HepG2 (cell line): ENCODE results near the gene SDK1.

ENCODE experiments used
- ETV6 ChIP-seq: sonication (generic); formaldehyde crosslinking; conservative IDR thresholded peaks from 2 replicates; pipeline ENCODE4 v1.4.0; 2020; ENCODE audit warnings: missing genetic modification reagents
- GFI1 ChIP-seq: sonication (generic); formaldehyde crosslinking; IDR thresholded peaks from 2 replicates; pipeline ENCODE4 v1.5.0; 2020; ENCODE audit warnings: missing genetic modification reagents, mild to moderate bottlenecking, borderline replicate concordance
- HMG20A ChIP-seq: IDR thresholded peaks from 2 replicates; pipeline ENCODE4 v1.6.1; 2016; ENCODE audit warnings: borderline replicate concordance
- MED13 ChIP-seq: sonication (generic); formaldehyde crosslinking; IDR thresholded peaks from 2 replicates; pipeline ENCODE4 v1.5.0; 2020; ENCODE audit warnings: missing genetic modification reagents
- POLR2A ChIP-seq, 2 experiments: IDR thresholded peaks; 2 replicates each; pipeline ENCODE4 v1.6.1; 2011; ENCODE audit warnings: low read depth in 2 of 2, low read length in 2 of 2, mild to moderate bottlenecking in 1 of 2, moderate library complexity in 1 of 2; ENCODE audit not compliant: insufficient read depth in 1 of 2
- POLR2AphosphoS2 ChIP-seq: IDR thresholded peaks from 2 replicates; pipeline ENCODE4 v1.6.1; 2011; ENCODE audit warnings: low read depth, low read length, improper control_type of control experiment
- SRF ChIP-seq: IDR thresholded peaks from 2 replicates; pipeline ENCODE4 v1.6.1; 2011; ENCODE audit warnings: mild to moderate bottlenecking, low read depth, low read length, moderate library complexity
- TCF7L2 ChIP-seq: IDR thresholded peaks from 2 replicates; pipeline ENCODE4 v1.6.1; 2011; ENCODE audit warnings: mild to moderate bottlenecking, low read depth, low read length, moderate library complexity
- ZNF253 ChIP-seq: sonication (generic); formaldehyde crosslinking; IDR thresholded peaks from 2 replicates; pipeline ENCODE4 v1.8.0; 2022; ENCODE audit warnings: mild to moderate bottlenecking, missing genetic modification reagents, borderline replicate concordance
- ZNF282 ChIP-seq: fragments of 450-650 bp; IDR thresholded peaks from 2 replicates; pipeline ENCODE4 v1.6.1; 2018; ENCODE audit not compliant: partially characterized antibody
- TF ChIP-seq, protein P1 (sequence below): sonication (generic); formaldehyde crosslinking; IDR thresholded peaks from 2 replicates; pipeline ENCODE4 v1.5.0; 2020; ENCODE audit warnings: mild to moderate bottlenecking, missing genetic modification reagents, moderate library complexity
- TF ChIP-seq, protein P2 (sequence below): sonication (generic); formaldehyde crosslinking; IDR thresholded peaks from 2 replicates; pipeline ENCODE4 v1.5.1; 2020; ENCODE audit warnings: mild to moderate bottlenecking, missing genetic modification reagents, moderate library complexity
- TF ChIP-seq, protein P3 (sequence below): sonication (generic); formaldehyde crosslinking; IDR thresholded peaks from 2 replicates; pipeline ENCODE4 v1.4.0; 2020; ENCODE audit warnings: mild to moderate bottlenecking, missing genetic modification reagents, borderline replicate concordance

DNA sequence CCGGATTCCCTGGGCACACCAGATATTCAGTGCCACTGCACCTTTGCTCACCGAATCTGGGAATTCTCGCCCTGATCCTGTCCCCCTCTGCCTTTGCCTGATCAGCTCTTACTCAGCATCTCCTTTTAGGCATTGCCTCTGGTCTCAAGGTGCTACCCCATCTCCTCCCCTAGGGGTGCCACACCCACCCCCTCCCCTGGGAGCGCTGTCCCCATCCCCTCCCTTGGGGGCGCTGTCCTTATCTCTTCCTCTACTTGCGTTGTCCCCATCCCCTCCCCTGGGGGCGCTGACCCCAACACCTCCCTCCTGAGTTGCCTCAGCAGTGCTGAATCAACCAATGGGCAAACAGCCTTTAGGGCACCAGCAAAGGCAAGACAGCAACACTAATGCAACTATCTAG lies 694.1 kb downstream of the SDK1 start:
- TF ChIP-seq, protein P1, sequence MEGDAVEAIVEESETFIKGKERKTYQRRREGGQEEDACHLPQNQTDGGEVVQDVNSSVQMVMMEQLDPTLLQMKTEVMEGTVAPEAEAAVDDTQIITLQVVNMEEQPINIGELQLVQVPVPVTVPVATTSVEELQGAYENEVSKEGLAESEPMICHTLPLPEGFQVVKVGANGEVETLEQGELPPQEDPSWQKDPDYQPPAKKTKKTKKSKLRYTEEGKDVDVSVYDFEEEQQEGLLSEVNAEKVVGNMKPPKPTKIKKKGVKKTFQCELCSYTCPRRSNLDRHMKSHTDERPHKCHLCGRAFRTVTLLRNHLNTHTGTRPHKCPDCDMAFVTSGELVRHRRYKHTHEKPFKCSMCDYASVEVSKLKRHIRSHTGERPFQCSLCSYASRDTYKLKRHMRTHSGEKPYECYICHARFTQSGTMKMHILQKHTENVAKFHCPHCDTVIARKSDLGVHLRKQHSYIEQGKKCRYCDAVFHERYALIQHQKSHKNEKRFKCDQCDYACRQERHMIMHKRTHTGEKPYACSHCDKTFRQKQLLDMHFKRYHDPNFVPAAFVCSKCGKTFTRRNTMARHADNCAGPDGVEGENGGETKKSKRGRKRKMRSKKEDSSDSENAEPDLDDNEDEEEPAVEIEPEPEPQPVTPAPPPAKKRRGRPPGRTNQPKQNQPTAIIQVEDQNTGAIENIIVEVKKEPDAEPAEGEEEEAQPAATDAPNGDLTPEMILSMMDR (CRISPR knock-in tag), result no peak
- no peak for TF ChIP-seq POLR2A (IDR thresholded peaks at IDR 0.05; ENCODE audit: insufficient read depth in 1 of 2, low read depth in 2 of 2, low read length in 2 of 2)
- TF ChIP-seq, protein P2, sequence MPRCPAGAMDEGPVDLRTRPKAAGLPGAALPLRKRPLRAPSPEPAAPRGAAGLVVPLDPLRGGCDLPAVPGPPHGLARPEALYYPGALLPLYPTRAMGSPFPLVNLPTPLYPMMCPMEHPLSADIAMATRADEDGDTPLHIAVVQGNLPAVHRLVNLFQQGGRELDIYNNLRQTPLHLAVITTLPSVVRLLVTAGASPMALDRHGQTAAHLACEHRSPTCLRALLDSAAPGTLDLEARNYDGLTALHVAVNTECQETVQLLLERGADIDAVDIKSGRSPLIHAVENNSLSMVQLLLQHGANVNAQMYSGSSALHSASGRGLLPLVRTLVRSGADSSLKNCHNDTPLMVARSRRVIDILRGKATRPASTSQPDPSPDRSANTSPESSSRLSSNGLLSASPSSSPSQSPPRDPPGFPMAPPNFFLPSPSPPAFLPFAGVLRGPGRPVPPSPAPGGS (CRISPR knock-in tag), result no peak
- no peak for TF ChIP-seq MED13 (CRISPR knock-in tag)
- no peak for TF ChIP-seq HMG20A (CRISPR knock-in tag)
- no peak for TF ChIP-seq ZNF253
- TF ChIP-seq, protein P3, sequence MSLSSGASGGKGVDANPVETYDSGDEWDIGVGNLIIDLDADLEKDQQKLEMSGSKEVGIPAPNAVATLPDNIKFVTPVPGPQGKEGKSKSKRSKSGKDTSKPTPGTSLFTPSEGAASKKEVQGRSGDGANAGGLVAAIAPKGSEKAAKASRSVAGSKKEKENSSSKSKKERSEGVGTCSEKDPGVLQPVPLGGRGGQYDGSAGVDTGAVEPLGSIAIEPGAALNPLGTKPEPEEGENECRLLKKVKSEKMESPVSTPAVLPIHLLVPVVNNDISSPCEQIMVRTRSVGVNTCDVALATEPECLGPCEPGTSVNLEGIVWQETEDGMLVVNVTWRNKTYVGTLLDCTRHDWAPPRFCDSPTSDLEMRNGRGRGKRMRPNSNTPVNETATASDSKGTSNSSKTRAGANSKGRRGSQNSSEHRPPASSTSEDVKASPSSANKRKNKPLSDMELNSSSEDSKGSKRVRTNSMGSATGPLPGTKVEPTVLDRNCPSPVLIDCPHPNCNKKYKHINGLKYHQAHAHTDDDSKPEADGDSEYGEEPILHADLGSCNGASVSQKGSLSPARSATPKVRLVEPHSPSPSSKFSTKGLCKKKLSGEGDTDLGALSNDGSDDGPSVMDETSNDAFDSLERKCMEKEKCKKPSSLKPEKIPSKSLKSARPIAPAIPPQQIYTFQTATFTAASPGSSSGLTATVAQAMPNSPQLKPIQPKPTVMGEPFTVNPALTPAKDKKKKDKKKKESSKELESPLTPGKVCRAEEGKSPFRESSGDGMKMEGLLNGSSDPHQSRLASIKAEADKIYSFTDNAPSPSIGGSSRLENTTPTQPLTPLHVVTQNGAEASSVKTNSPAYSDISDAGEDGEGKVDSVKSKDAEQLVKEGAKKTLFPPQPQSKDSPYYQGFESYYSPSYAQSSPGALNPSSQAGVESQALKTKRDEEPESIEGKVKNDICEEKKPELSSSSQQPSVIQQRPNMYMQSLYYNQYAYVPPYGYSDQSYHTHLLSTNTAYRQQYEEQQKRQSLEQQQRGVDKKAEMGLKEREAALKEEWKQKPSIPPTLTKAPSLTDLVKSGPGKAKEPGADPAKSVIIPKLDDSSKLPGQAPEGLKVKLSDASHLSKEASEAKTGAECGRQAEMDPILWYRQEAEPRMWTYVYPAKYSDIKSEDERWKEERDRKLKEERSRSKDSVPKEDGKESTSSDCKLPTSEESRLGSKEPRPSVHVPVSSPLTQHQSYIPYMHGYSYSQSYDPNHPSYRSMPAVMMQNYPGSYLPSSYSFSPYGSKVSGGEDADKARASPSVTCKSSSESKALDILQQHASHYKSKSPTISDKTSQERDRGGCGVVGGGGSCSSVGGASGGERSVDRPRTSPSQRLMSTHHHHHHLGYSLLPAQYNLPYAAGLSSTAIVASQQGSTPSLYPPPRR (CRISPR knock-in tag), result no peak
- no peak for TF ChIP-seq SRF
- TF ChIP-seq TCF7L2, result no peak
- no peak for TF ChIP-seq ZNF282
- TF ChIP-seq POLR2AphosphoS2, result no peak
- no peak for TF ChIP-seq GFI1 (CRISPR knock-in tag)
- TF ChIP-seq ETV6 (CRISPR knock-in tag), result no peak
